WTC11 (cell line): ENCODE data around the gene LIN7A. TPM values are rescaled to one million over a fixed set of nuclear protein-coding genes. Genes with fewer than 3 reads are reported as not detected.
"Not testable (repeated sequence)": the region's sequence is repeated elsewhere in the genome, so short reads cannot be mapped to it uniquely, and the experiment has no call there.

Experiments
- ATAC-seq: fragments of 200-7000 bp; cut with Tn5 transposase; 2 replicates; pipeline ENCODE4 v1.10.0; 2021; ENCODE audit warnings: mild to moderate bottlenecking, moderate library complexity
- CTCF ChIA-PET: fragments of 300-600 bp; sonication (Branson Sonifier 250); formaldehyde crosslinking; loops from one replicate; lab custom pipeline; 2021; ENCODE audit warnings: antibody characterized with exemption; lab: Charles Lee
- POLR2A ChIA-PET: fragments of 350-600 bp; sonication (Branson Sonifier 250); formaldehyde crosslinking; loops from one replicate; lab custom pipeline; 2021; ENCODE audit warnings: antibody characterized with exemption; lab: Charles Lee
- DNase-seq: peaks from one replicate; pipeline ENCODE4 v3.0.0; 2021; ENCODE audit warnings: low spot score
- H3K27ac Mint-ChIP-seq: 2 replicates; pipeline ENCODE4 v1.8.0; 2021; ENCODE audit warnings: mixed read lengths
- H3K27me3 Mint-ChIP-seq: 2 replicates; pipeline ENCODE4 v1.8.0; 2021; ENCODE audit warnings: low read depth, mild to moderate bottlenecking, moderate library complexity, mixed read lengths
- H3K36me3 Mint-ChIP-seq: 2 replicates; pipeline ENCODE4 v1.8.0; 2021; ENCODE audit warnings: mixed read lengths
- H3K4me1 Mint-ChIP-seq: 2 replicates; pipeline ENCODE4 v1.8.0; 2022; ENCODE audit warnings: mixed read lengths
- H3K4me3 Mint-ChIP-seq: 2 replicates; pipeline ENCODE4 v1.8.0; 2021; ENCODE audit warnings: mild to moderate bottlenecking, moderate library complexity, mixed read lengths
- H3K9me3 Mint-ChIP-seq: 2 replicates; pipeline ENCODE4 v1.8.0; 2021; ENCODE audit warnings: mixed read lengths
- ETV6 ChIP-seq: sonication (generic); formaldehyde crosslinking; IDR thresholded peaks from 2 replicates; pipeline ENCODE4 v1.8.1; 2022; ENCODE audit warnings: mild to moderate bottlenecking, missing genetic modification reagents
- KAT7 ChIP-seq: sonication (generic); formaldehyde crosslinking; IDR thresholded peaks from 2 replicates; pipeline ENCODE4 v1.8.1; 2023; ENCODE audit warnings: missing genetic modification reagents, mild to moderate bottlenecking, borderline replicate concordance
- MXD4 ChIP-seq: fragments of 250-450 bp; sonication (Bioruptor Pico); IDR thresholded peaks from 2 replicates; pipeline ENCODE4 v1.8.0; 2021; ENCODE audit warnings: mild to moderate bottlenecking, moderate library complexity, borderline replicate concordance
- NFATC4 ChIP-seq: fragments of 250-450 bp; sonication (Bioruptor Pico); IDR thresholded peaks from 2 replicates; pipeline ENCODE4 v1.9.0; 2021; ENCODE audit warnings: mild to moderate bottlenecking
- NR3C1 ChIP-seq: sonication (generic); formaldehyde crosslinking; conservative IDR thresholded peaks from 2 replicates; pipeline ENCODE4 v1.8.1; 2023; ENCODE audit warnings: low read depth, mild to moderate bottlenecking, missing genetic modification reagents
- ZNF317 ChIP-seq: sonication (generic); formaldehyde crosslinking; IDR thresholded peaks from 2 replicates; pipeline ENCODE4 v1.8.1; 2023; ENCODE audit warnings: low read depth, mild to moderate bottlenecking, moderate library complexity, missing genetic modification reagents, borderline replicate concordance
- total RNA-seq: library from RNA; stranded (reverse); gene quantifications from 3 replicates; pipeline ENCODE4 v1.2.3, GENCODE V29; 2021
- TF ChIP-seq, protein P1 (sequence below): sonication (generic); formaldehyde crosslinking; IDR thresholded peaks from 2 replicates; pipeline ENCODE4 v1.8.1; 2022; ENCODE audit warnings: missing genetic modification reagents, borderline replicate concordance
- TF ChIP-seq, protein P2 (sequence below): fragments of 250-450 bp; sonication (Bioruptor Pico); conservative IDR thresholded peaks from 2 replicates; pipeline ENCODE4 v1.9.0; 2021; ENCODE audit warnings: mild to moderate bottlenecking
- TF ChIP-seq, protein P3 (sequence below): sonication (generic); formaldehyde crosslinking; conservative IDR thresholded peaks from 2 replicates; pipeline ENCODE4 v1.8.1; 2022; ENCODE audit warnings: mild to moderate bottlenecking, missing genetic modification reagents
- TF ChIP-seq, protein P4 (sequence below): sonication (generic); formaldehyde crosslinking; IDR thresholded peaks from 2 replicates; pipeline ENCODE4 v1.8.1; 2022; ENCODE audit warnings: low read depth, missing genetic modification reagents, borderline replicate concordance
- TF ChIP-seq, protein P5 (sequence below): sonication (generic); formaldehyde crosslinking; IDR thresholded peaks from 2 replicates; pipeline ENCODE4 v1.8.1; 2023; ENCODE audit warnings: mild to moderate bottlenecking, missing genetic modification reagents, borderline replicate concordance
- TF ChIP-seq, protein P6 (sequence below): fragments of 250-450 bp; sonication (Bioruptor Pico); IDR thresholded peaks from 2 replicates; pipeline ENCODE4 v1.9.0; 2021; ENCODE audit warnings: mild to moderate bottlenecking, borderline replicate concordance

LIN7A gene
- total RNA-seq, 1 experiment from 2014 or later: 8.5 TPM

DNA sequence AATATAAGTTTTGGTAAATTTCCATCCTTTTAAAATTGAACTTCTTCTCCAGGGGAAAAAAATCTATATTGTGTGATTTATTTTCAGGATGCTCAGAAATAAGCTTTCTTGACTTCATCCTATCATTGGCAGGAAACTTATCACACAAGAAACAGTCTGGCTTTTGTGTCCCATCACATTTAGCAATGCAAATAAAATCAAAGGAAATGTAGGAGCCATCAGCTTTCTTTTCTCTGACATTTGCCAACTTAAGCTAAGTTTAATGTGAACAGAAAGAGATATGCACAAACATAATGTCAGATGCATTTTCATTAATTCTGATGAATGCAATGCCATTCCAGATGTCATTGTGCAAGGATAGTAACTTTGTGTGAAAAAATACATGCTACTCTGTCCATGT is 56.6 kb downstream of the LIN7A start:
- POLR2A ChIA-PET: no interaction called here
- Mint-ChIP-seq H3K4me1 (peaks cover 5% of the 10 kb centered on the region), H3K27me3 (no peaks in the 10 kb centered on the region), H3K27ac (no peak overlapping the region), H3K36me3 (peaks cover 6% of the 10 kb centered on the region), H3K9me3 (peaks cover 11% of the 10 kb centered on the region), H3K4me3 (no peak overlapping the region)
- DNase-seq: no peak
- no peak for ATAC-seq
- CTCF ChIA-PET: no interaction called here
- TF ChIP-seq, protein P1, sequence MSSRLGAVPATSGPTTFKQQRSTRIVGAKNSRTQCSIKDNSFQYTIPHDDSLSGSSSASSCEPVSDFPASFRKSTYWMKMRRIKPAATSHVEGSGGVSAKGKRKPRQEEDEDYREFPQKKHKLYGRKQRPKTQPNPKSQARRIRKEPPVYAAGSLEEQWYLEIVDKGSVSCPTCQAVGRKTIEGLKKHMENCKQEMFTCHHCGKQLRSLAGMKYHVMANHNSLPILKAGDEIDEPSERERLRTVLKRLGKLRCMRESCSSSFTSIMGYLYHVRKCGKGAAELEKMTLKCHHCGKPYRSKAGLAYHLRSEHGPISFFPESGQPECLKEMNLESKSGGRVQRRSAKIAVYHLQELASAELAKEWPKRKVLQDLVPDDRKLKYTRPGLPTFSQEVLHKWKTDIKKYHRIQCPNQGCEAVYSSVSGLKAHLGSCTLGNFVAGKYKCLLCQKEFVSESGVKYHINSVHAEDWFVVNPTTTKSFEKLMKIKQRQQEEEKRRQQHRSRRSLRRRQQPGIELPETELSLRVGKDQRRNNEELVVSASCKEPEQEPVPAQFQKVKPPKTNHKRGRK (CRISPR knock-in tag): no peak
- TF ChIP-seq, protein P2, sequence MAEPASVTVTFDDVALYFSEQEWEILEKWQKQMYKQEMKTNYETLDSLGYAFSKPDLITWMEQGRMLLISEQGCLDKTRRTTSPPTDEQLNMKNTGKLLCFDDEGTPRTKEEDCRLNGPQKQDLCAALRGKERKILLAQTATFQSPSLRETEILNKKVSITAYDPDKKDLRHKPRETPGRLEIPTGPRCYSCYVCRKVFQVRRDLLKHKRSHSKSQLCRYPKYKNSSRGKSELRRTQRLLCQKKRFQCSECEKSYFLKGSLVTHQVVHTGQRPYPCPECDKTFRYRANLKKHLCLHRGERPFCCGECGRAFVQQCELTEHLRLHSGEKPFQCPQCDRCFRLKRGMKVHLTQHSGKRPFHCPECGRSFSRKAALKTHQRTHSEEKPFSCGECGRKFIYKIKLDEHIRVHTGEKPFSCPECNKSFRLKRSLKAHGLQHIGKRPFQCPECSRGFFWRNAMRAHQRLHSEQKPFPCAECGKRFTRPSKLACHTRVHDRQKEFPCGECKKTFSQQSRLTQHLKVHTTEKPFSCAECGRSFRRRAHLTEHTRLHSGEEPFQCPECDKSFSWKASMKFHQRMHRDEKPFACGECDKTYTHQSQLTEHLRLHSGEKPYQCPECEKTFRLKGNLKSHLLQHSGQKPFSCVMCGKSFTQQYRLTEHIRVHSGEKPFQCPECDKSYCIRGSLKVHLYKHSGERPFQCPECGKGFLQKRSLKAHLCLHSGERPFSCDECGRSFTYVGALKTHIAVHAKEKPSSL: no peak
- TF ChIP-seq, protein P3, sequence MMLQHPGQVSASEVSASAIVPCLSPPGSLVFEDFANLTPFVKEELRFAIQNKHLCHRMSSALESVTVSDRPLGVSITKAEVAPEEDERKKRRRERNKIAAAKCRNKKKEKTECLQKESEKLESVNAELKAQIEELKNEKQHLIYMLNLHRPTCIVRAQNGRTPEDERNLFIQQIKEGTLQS (CRISPR knock-in tag): no peak
- TF ChIP-seq ZNF317 (no peak), NR3C1 (no peak), KAT7 (CRISPR knock-in tag) (no peak), ETV6 (no peak), MXD4 (CRISPR knock-in tag) (no peak), NFATC4 (no peak)
- TF ChIP-seq, protein P4, sequence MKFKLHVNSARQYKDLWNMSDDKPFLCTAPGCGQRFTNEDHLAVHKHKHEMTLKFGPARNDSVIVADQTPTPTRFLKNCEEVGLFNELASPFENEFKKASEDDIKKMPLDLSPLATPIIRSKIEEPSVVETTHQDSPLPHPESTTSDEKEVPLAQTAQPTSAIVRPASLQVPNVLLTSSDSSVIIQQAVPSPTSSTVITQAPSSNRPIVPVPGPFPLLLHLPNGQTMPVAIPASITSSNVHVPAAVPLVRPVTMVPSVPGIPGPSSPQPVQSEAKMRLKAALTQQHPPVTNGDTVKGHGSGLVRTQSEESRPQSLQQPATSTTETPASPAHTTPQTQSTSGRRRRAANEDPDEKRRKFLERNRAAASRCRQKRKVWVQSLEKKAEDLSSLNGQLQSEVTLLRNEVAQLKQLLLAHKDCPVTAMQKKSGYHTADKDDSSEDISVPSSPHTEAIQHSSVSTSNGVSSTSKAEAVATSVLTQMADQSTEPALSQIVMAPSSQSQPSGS: no peak
- TF ChIP-seq, protein P5, sequence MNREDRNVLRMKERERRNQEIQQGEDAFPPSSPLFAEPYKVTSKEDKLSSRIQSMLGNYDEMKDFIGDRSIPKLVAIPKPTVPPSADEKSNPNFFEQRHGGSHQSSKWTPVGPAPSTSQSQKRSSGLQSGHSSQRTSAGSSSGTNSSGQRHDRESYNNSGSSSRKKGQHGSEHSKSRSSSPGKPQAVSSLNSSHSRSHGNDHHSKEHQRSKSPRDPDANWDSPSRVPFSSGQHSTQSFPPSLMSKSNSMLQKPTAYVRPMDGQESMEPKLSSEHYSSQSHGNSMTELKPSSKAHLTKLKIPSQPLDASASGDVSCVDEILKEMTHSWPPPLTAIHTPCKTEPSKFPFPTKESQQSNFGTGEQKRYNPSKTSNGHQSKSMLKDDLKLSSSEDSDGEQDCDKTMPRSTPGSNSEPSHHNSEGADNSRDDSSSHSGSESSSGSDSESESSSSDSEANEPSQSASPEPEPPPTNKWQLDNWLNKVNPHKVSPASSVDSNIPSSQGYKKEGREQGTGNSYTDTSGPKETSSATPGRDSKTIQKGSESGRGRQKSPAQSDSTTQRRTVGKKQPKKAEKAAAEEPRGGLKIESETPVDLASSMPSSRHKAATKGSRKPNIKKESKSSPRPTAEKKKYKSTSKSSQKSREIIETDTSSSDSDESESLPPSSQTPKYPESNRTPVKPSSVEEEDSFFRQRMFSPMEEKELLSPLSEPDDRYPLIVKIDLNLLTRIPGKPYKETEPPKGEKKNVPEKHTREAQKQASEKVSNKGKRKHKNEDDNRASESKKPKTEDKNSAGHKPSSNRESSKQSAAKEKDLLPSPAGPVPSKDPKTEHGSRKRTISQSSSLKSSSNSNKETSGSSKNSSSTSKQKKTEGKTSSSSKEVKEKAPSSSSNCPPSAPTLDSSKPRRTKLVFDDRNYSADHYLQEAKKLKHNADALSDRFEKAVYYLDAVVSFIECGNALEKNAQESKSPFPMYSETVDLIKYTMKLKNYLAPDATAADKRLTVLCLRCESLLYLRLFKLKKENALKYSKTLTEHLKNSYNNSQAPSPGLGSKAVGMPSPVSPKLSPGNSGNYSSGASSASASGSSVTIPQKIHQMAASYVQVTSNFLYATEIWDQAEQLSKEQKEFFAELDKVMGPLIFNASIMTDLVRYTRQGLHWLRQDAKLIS (CRISPR knock-in tag): no peak
- TF ChIP-seq, protein P6, sequence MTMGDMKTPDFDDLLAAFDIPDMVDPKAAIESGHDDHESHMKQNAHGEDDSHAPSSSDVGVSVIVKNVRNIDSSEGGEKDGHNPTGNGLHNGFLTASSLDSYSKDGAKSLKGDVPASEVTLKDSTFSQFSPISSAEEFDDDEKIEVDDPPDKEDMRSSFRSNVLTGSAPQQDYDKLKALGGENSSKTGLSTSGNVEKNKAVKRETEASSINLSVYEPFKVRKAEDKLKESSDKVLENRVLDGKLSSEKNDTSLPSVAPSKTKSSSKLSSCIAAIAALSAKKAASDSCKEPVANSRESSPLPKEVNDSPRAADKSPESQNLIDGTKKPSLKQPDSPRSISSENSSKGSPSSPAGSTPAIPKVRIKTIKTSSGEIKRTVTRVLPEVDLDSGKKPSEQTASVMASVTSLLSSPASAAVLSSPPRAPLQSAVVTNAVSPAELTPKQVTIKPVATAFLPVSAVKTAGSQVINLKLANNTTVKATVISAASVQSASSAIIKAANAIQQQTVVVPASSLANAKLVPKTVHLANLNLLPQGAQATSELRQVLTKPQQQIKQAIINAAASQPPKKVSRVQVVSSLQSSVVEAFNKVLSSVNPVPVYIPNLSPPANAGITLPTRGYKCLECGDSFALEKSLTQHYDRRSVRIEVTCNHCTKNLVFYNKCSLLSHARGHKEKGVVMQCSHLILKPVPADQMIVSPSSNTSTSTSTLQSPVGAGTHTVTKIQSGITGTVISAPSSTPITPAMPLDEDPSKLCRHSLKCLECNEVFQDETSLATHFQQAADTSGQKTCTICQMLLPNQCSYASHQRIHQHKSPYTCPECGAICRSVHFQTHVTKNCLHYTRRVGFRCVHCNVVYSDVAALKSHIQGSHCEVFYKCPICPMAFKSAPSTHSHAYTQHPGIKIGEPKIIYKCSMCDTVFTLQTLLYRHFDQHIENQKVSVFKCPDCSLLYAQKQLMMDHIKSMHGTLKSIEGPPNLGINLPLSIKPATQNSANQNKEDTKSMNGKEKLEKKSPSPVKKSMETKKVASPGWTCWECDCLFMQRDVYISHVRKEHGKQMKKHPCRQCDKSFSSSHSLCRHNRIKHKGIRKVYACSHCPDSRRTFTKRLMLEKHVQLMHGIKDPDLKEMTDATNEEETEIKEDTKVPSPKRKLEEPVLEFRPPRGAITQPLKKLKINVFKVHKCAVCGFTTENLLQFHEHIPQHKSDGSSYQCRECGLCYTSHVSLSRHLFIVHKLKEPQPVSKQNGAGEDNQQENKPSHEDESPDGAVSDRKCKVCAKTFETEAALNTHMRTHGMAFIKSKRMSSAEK (CRISPR knock-in tag): no peak

DNA sequence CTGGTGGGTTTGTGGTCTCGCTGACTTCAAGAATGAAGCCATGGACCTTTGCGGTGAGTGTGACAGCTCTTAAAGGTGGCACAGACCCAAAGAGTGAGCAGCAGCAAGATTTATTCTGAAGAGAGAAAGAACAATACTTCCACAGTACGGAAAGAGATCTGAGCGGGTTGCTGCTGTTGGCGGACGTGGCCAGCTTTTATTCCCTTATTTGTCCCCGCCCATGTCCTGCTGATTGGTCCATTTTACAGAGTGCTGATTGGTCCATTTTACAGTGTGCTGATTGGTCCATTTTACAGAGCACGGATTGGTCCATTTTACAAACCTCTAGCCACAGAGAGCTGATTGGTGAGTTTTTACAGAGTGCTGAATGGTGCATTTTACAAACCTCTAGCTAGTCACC is 59.3 kb downstream of the LIN7A start:
- POLR2A ChIA-PET, DNase-seq, H3K27ac Mint-ChIP-seq, H3K4me3 Mint-ChIP-seq, H3K27me3 Mint-ChIP-seq, H3K4me1 Mint-ChIP-seq, H3K36me3 Mint-ChIP-seq, ATAC-seq, CTCF ChIA-PET: not testable (repeated sequence)
- peaks cover 11% of the 10 kb centered on the region for H3K9me3 Mint-ChIP-seq
